HL-60 (cell line): ENCODE results near the gene MAST3.

Experiments
- DNase-seq, 2 experiments: peaks; one replicate each; pipeline ENCODE4 v3.0.0-alpha.2; 2010 to 2020; ENCODE audit warnings: low read depth in 1 of 2, low spot score in 1 of 2
- H3K27ac ChIP-seq: fragments of 250-450 bp; sonication (Bioruptor Pico); replicated peaks from 2 replicates; pipeline ENCODE4 v1.5.1; 2020; ENCODE audit warnings: mild to moderate bottlenecking, moderate library complexity
- H3K27me3 ChIP-seq: fragments of 250-450 bp; sonication (Bioruptor Pico); 2 replicates; pipeline ENCODE4 v1.5.1; 2021; ENCODE audit warnings: mild to moderate bottlenecking, moderate library complexity; ENCODE audit not compliant: insufficient read depth, poor library complexity, severe bottlenecking
- H3K4me3 ChIP-seq: replicated peaks from 2 replicates; pipeline ENCODE4 v1.5.1; 2011; ENCODE audit warnings: mild to moderate bottlenecking, control low read depth, low read length; ENCODE audit not compliant: insufficient read depth
- CTCF ChIP-seq: IDR thresholded peaks from one replicate; pipeline ENCODE4 v1.5.1; 2011; ENCODE audit warnings: low read length, control low read depth, inconsistent platforms; ENCODE audit not compliant: insufficient read depth
- GABPA ChIP-seq: IDR thresholded peaks from 2 replicates; pipeline ENCODE4 v1.6.1; 2012; ENCODE audit warnings: low read depth
- POLR2AphosphoS5 ChIP-seq: IDR thresholded peaks from 2 replicates; pipeline ENCODE4 v1.6.1; 2012; ENCODE audit warnings: low read depth
- REST ChIP-seq: IDR thresholded peaks from 2 replicates; pipeline ENCODE4 v1.6.1; 2012; ENCODE audit warnings: low read depth; ENCODE audit not compliant: insufficient replicate concordance
- SPI1 ChIP-seq: IDR thresholded peaks from 2 replicates; pipeline ENCODE4 v1.6.1; 2012; ENCODE audit warnings: low read depth, mild to moderate bottlenecking, borderline replicate concordance

The MAST3 gene

GRCh38 chr19:18113827-18114226, 16.2 kb downstream of the MAST3 start:
- H3K27ac ChIP-seq: no peak overlapping the region
- H3K27me3 ChIP-seq: no peaks in the 10 kb centered on the region
- TF ChIP-seq GABPA: no peak
- TF ChIP-seq SPI1: no peak
- no peak for TF ChIP-seq CTCF
- TF ChIP-seq REST: no peak
- TF ChIP-seq POLR2AphosphoS5: no peak
- no peak for DNase-seq
- no peak overlapping the region for H3K4me3 ChIP-seq

GRCh38 chr19:18114483-18114882, 16.9 kb downstream of the MAST3 start:
- Histone ChIP-seq H3K27me3 (no peaks in the 10 kb centered on the region), H3K4me3 (no peak overlapping the region), H3K27ac (no peak overlapping the region)
- DNase-seq: no peak
- TF ChIP-seq SPI1: no peak

- Histone ChIP-seq H3K4me3 (peak overlapping the region; percentile 4; the same call in 1 of the 2 replicates), H3K27me3 (no peaks in the 10 kb centered on the region), H3K27ac (peak overlapping the region; percentile 38)
- TF ChIP-seq REST (no peak), CTCF (no peak), POLR2AphosphoS5 (no peak), SPI1 (no peak), GABPA (no peak)
- no peak for DNase-seq
Observed at GRCh38 chr19:18117364-18117691, 19.8 kb downstream of the MAST3 start.

GRCh38 chr19:18117692-18118378, 20.3 kb downstream of the MAST3 start:
- no peaks in the 10 kb centered on the region for H3K27me3 ChIP-seq
- peak overlapping the region; percentile 51 for H3K27ac ChIP-seq
- peak overlapping the region; percentile 72 for H3K4me3 ChIP-seq
- TF ChIP-seq GABPA (no peak), REST (no peak), POLR2AphosphoS5 (no peak)
- DNase-seq: peak; percentile 76 to 89
